HFF-Myc (cell line): ENCODE results near the gene FAM81A.

Experiments used
- DNase-seq: peaks from one replicate; pipeline ENCODE4 v3.0.0-alpha.2; 2011; ENCODE audit warnings: low read depth; ENCODE audit errors: extremely low read depth
- H3K4me3 ChIP-seq: replicated peaks from 2 replicates; pipeline ENCODE4 v1.5.1; 2011; ENCODE audit warnings: low read depth, mild to moderate bottlenecking, control low read depth, low read length
- CTCF ChIP-seq: IDR thresholded peaks from 2 replicates; pipeline ENCODE4 v1.5.1; 2012; ENCODE audit warnings: mild to moderate bottlenecking, low read depth, low read length, control low read depth; ENCODE audit errors: missing control alignments

FAM81A gene

GRCh38 chr15:59528961-59529402 lies 91.0 kb downstream of the FAM81A start:
- DNase-seq = peak; percentile 72
- no peak overlapping the region for H3K4me3 ChIP-seq
- peak; percentile 77 for TF ChIP-seq CTCF

- no peak overlapping the region for H3K4me3 ChIP-seq
- DNase-seq = no peak
- TF ChIP-seq CTCF = no peak
Observed at GRCh38 chr15:59531066-59531675, 93.2 kb downstream of the FAM81A start.

GRCh38 chr15:59532770-59533379 lies 94.9 kb downstream of the FAM81A start:
- TF ChIP-seq CTCF = peak; percentile 68
- H3K4me3 ChIP-seq = no peak overlapping the region
- no peak for DNase-seq

GRCh38 chr15:59536553-59536952 lies 98.6 kb downstream of the FAM81A start:
- no peak for TF ChIP-seq CTCF

GRCh38 chr15:59537403-59537802 lies 99.4 kb downstream of the FAM81A start:
- TF ChIP-seq CTCF = no peak
- H3K4me3 ChIP-seq = no peak overlapping the region
- no peak for DNase-seq

More at GRCh38 chr15:59536553-59536952, 98.6 kb downstream of the FAM81A start:
- no peak overlapping the region for H3K4me3 ChIP-seq
- no peak for DNase-seq

- DNase-seq = no peak
- no peak for TF ChIP-seq CTCF
- H3K4me3 ChIP-seq = no peak overlapping the region
Observed at GRCh38 chr15:59538494-59538893, 100.5 kb downstream of the FAM81A start.
